ENCODE measurements around the gene FGD1. TPM values are rescaled to one million over a fixed set of nuclear protein-coding genes. Genes with fewer than 3 reads are reported as not detected.

FGD1 gene
- total and polyA plus RNA-seq, 2 of the 13 experiments (the other 11 are each of a cell fraction or from before 2014, with no cell fraction given) = 0.36 to 0.62 TPM

- BruUV-seq (replicated peaks) = no TSS peak
- ChIA-PET CTCF (ENCODE audit: low intra/inter-chr PET ratio, low total read pairs) (no interaction called here), POLR2A (no interaction called here)
- no peak for TF ChIP-seq HNF4A (CRISPR knock-in tag; IDR thresholded peaks at IDR 0.05)
- TF ChIP-seq ZNF331 (CRISPR knock-in tag; IDR thresholded peaks at IDR 0.05) = no peak
- no peak for TF ChIP-seq GMEB2 (CRISPR knock-in tag; IDR thresholded peaks at IDR 0.05; ENCODE audit: low read depth)
- no peak for TF ChIP-seq BCL6 (CRISPR knock-in tag; IDR thresholded peaks at IDR 0.05)
- TF ChIP-seq ISL2 (CRISPR knock-in tag; IDR thresholded peaks at IDR 0.05) = no peak
- TF ChIP-seq HCFC1 (IDR thresholded peaks at IDR 0.05; ENCODE audit: low read depth, low read length) = no peak
- no peak for TF ChIP-seq ZNF3 (CRISPR knock-in tag; IDR thresholded peaks at IDR 0.05)
- no peak for TF ChIP-seq SP2 (CRISPR knock-in tag; IDR thresholded peaks at IDR 0.05)
- no peak for TF ChIP-seq AHR (CRISPR knock-in tag; IDR thresholded peaks at IDR 0.05)
- no peak for TF ChIP-seq ZNF567 (CRISPR knock-in tag; IDR thresholded peaks at IDR 0.05; ENCODE audit: borderline replicate concordance)
- TF ChIP-seq KLF16 (CRISPR knock-in tag; IDR thresholded peaks at IDR 0.05) = no peak
- TF ChIP-seq RNF219 (CRISPR knock-in tag; IDR thresholded peaks at IDR 0.05) = no peak
- TF ChIP-seq MXD3 (CRISPR knock-in tag; IDR thresholded peaks at IDR 0.05) = no peak
- TF ChIP-seq ZNF878 (CRISPR knock-in tag; IDR thresholded peaks at IDR 0.05) = no peak
- H3K79me2 ChIP-seq (ENCODE audit: insufficient read depth, low read length) = no peaks in the 10 kb centered on the region
- in situ Hi-C loops (cut with HindIII; ENCODE audit: extremely low pct_ligation_motif_present, low pct_unique_long_range_greater_than_20kb) (no loop called here), intact Hi-C loops (cut with micrococcal nuclease; ENCODE audit: unreplicated experiment) (no loop called here)
- H3K9me3 ChIP-seq (ENCODE audit: low read length) = no peaks in the 10 kb centered on the region
- H3K4me2 ChIP-seq (ENCODE audit: low read depth, low read length) = no peak overlapping the region
- H2AFZ ChIP-seq (ENCODE audit: low read length) = no peak overlapping the region
- no peaks in the 10 kb centered on the region for H3K27me3 ChIP-seq (ENCODE audit: control insufficient read depth in 1 of 2, insufficient read depth in 2 of 2, low read length in 2 of 2)
- no peaks in the 10 kb centered on the region for H3K36me3 ChIP-seq (replicated peaks in 1 of 2; ENCODE audit: control insufficient read depth in 1 of 2, insufficient read depth in 2 of 2, low read length in 2 of 2)
- H3K4me1 ChIP-seq (ENCODE audit: insufficient read depth, low read length) = no peaks in the 10 kb centered on the region
- no peak overlapping the region for H3K9ac ChIP-seq (ENCODE audit: insufficient read depth, low read depth, low read length)
- no peak for DNase-seq (ENCODE audit: low spot score)
- no peaks in the 10 kb centered on the region for H4K20me1 ChIP-seq (ENCODE audit: insufficient read depth, low read length)
- H3K4me3 ChIP-seq (replicated peaks in 1 of 3; ENCODE audit: insufficient read depth in 1 of 3, low read depth in 2 of 3, low read length in 3 of 3) = no peak overlapping the region
- no peak overlapping the region for H3K27ac ChIP-seq (ENCODE audit: extremely low read length, insufficient read depth, low read length)
- 11% methylated on average over 2 of the region's 2 CpGs for WGBS (ENCODE audit: low lambda C conversion rate)
- ATAC-seq = no peak
- FAIRE-seq = no peak
Observed at GRCh38 chrX:54427837-54428424, 68.1 kb downstream of the FGD1 start.

Measured in HepG2 (cell line).